Gastroesophageal sphincter (tissue), 3 donors: Measurements from ENCODE around the gene SPATA16.

Source experiments
- EP300 ChIP-seq: sonication (generic); formaldehyde crosslinking; IDR thresholded peaks from one replicate; pipeline ENCODE4 v1.6.1; 2017; ENCODE audit warnings: antibody characterized with exemption, mild to moderate bottlenecking
- POLR2A ChIP-seq, 2 donors: fragments of 450-650 bp; IDR thresholded peaks; one replicate each; pipeline ENCODE4 v1.6.1; 2017; ENCODE audit warnings: antibody characterized with exemption in 2 of 2, mild to moderate bottlenecking in 2 of 2, moderate library complexity in 1 of 2
- TF ChIP-seq, protein P1 (sequence below), 4 experiments: fragments of 200-600 bp in 2 of 4; fragments of 450-650 bp in 2 of 4; sonication (generic) in 1 of 4; IDR thresholded peaks; one replicate each; pipeline ENCODE4 v1.5.1; 2017 to 2019; ENCODE audit warnings: antibody characterized with exemption in 4 of 4, mild to moderate bottlenecking in 2 of 4, moderate library complexity in 2 of 4

DNA sequence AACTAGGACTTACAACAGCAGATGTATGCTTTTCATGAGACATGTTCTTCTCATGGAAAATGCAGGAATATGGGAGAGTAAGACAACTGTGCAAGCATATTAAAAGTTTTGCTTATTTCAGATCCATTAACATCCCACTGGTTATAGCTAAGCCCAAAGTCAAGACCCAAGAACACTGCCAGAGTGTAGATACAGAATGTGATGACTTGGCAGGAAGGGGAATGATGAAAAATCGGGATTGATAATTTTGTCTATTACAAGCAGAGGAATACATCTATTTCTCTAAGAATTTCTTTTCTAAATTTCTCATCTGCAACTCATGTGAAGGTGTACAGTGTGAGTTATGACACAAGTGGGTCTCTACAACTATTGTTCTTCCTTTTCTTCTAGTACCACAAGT lies 76.4 kb downstream of the SPATA16 start:
- TF ChIP-seq, protein P1, sequence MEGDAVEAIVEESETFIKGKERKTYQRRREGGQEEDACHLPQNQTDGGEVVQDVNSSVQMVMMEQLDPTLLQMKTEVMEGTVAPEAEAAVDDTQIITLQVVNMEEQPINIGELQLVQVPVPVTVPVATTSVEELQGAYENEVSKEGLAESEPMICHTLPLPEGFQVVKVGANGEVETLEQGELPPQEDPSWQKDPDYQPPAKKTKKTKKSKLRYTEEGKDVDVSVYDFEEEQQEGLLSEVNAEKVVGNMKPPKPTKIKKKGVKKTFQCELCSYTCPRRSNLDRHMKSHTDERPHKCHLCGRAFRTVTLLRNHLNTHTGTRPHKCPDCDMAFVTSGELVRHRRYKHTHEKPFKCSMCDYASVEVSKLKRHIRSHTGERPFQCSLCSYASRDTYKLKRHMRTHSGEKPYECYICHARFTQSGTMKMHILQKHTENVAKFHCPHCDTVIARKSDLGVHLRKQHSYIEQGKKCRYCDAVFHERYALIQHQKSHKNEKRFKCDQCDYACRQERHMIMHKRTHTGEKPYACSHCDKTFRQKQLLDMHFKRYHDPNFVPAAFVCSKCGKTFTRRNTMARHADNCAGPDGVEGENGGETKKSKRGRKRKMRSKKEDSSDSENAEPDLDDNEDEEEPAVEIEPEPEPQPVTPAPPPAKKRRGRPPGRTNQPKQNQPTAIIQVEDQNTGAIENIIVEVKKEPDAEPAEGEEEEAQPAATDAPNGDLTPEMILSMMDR (IDR thresholded peaks at IDR 0.05), result no peak
- TF ChIP-seq POLR2A (IDR thresholded peaks at IDR 0.05), result no peak
- no peak for TF ChIP-seq EP300
